ENCODE data around the gene ADK.

- TF ChIP-seq CTCF (conservative IDR thresholded peaks at IDR 0.05) (no peak), EZH2 (IDR thresholded peaks at IDR 0.05; ENCODE audit: low read depth) (no peak)
Measured at GRCh38 chr10:74542077-74542476, 391.1 kb downstream of the ADK start.
